Transverse colon (tissue), 4 donors: ENCODE results near the gene FKBP5. TPM values are rescaled to one million over a fixed set of nuclear protein-coding genes. Genes with fewer than 3 reads are reported as not detected.

Experiments
- DNase-seq: peaks from one replicate; pipeline ENCODE4 v3.0.0-alpha.2; 2019
- H3K27ac ChIP-seq, 4 donors: fragments of 200-600 bp; sonication (generic); 2 replicates each; pipeline ENCODE4 v1.5.1; 2016 to 2018; ENCODE audit warnings: inconsistent platforms in 4 of 4
- H3K27me3 ChIP-seq: fragments of 200-600 bp; sonication (generic); 2 replicates; pipeline ENCODE4 v1.5.1; 2017; ENCODE audit warnings: inconsistent platforms
- H3K36me3 ChIP-seq, 4 donors: fragments of 200-600 bp; sonication (generic); 2 replicates each; pipeline ENCODE4 v1.5.1; 2017 to 2019; ENCODE audit warnings: inconsistent platforms in 4 of 4
- H3K4me1 ChIP-seq, 4 donors: fragments of 200-600 bp; sonication (generic); 2 replicates each; pipeline ENCODE4 v1.5.1; 2017 to 2020; ENCODE audit warnings: inconsistent platforms in 4 of 4
- H3K4me3 ChIP-seq, 4 donors: fragments of 200-600 bp; sonication (generic); 1 replicate in 1 of 4; 2 replicates in 3 of 4; pipeline versions ENCODE4 v1.5.1 to v1.6.1; 2017 to 2019; ENCODE audit warnings: inconsistent platforms in 4 of 4
- H3K9me3 ChIP-seq, 2 donors: fragments of 200-600 bp; sonication (generic); 2 replicates each; pipeline ENCODE4 v1.5.1; 2017 to 2019; ENCODE audit warnings: inconsistent platforms in 2 of 2
- CTCF ChIP-seq, 5 experiments: fragments of 200-600 bp in 3 of 5; fragments of 450-650 bp in 2 of 5; sonication (generic) in 3 of 5; IDR thresholded peaks; 1 replicate in 2 of 5; 2 replicates in 3 of 5; pipeline ENCODE4 v1.5.1; 2016 to 2017; ENCODE audit warnings: antibody characterized with exemption in 5 of 5, inconsistent platforms in 3 of 5, mild to moderate bottlenecking in 2 of 5, moderate library complexity in 1 of 5
- EP300 ChIP-seq: sonication (generic); formaldehyde crosslinking; IDR thresholded peaks from one replicate; pipeline ENCODE4 v1.6.1; 2017; ENCODE audit warnings: antibody characterized with exemption, low read depth
- POLR2A ChIP-seq: fragments of 450-650 bp; IDR thresholded peaks from one replicate; pipeline ENCODE4 v1.6.1; 2016; ENCODE audit warnings: antibody characterized with exemption, mild to moderate bottlenecking, moderate library complexity
- POLR2AphosphoS5 ChIP-seq, 3 donors: sonication (generic); formaldehyde crosslinking; IDR thresholded peaks; one replicate each; pipeline ENCODE4 v1.6.1; 2016; ENCODE audit warnings: antibody characterized with exemption in 3 of 3
- WGBS, 2 donors: methylation state at CpG; one replicate each; pipeline ENCODE4 v1.1.5; 2018; ENCODE audit warnings: low coverage in 1 of 2; 5-methylcytosine and 5-hydroxymethylcytosine counted together
- in situ Hi-C, 4 donors: fragments of 200-750 bp; cut with MboI; loops; one replicate each; pipeline versions ENCODE4 v1.15.0 to v1.15.1; 2017; ENCODE audit warnings: low sequenced_read_pairs in 3 of 4, low pct_ligation_motif_present in 1 of 4, low pct_unique_long_range_greater_than_20kb in 1 of 4
- intact Hi-C: fragments of 100-400 bp; cut with DNase I; formaldehyde crosslinking; loops from one replicate; pipeline ENCODE4 v1.15.1; 2023; ENCODE audit warnings: low total_unique reads
- total RNA-seq, 4 donors: library from RNA; depleted of rRNA; stranded (reverse); fragments of >200 nt; gene quantifications; one replicate each; pipeline ENCODE4 v1.1.0, GENCODE V29; 2016

The FKBP5 gene
- total RNA-seq, 4 donors from 2014 or later: 82.8 to 299 (median 254) TPM

- H3K9me3 ChIP-seq: no peaks in the 10 kb centered on the region
- no peak for DNase-seq
- TF ChIP-seq EP300 (no peak), CTCF (IDR thresholded peaks at IDR 0.05) (no peak), POLR2A (no peak), POLR2AphosphoS5 (IDR thresholded peaks at IDR 0.05) (no peak)
- H3K36me3 ChIP-seq: no peaks in the 10 kb centered on the region
- peak overlapping the region; percentile 99 to 100 (median 100) for H3K27ac ChIP-seq
- no peaks in the 10 kb centered on the region for H3K27me3 ChIP-seq
- no peak overlapping the region for H3K4me3 ChIP-seq
- 79% methylated on average over 2 of the region's 2 CpGs; no CpG with 5 or more reads in 1 of the 2 donors for WGBS, 2 donors
- intact Hi-C loops: no loop called here
- H3K4me1 ChIP-seq: peaks cover 68 to 97% (median 89%) of the 10 kb centered on the region in 4 donors
- in situ Hi-C loops: no loop called here
These were observed 34.9 kb upstream of the FKBP5 start for GRCh38 chr6:35723587-35723986.

- peak overlapping the region; percentile 99 to 100 (median 100) for H3K27ac ChIP-seq
- peaks cover 64 to 95% (median 83%) of the 10 kb centered on the region in 4 donors for H3K4me1 ChIP-seq
- intact Hi-C loops: no loop called here
- TF ChIP-seq POLR2AphosphoS5 (IDR thresholded peaks at IDR 0.05): peak in 2 of 3 donors; percentile 44 to 67
- TF ChIP-seq EP300: peak; percentile 98
- TF ChIP-seq CTCF (IDR thresholded peaks at IDR 0.05): no peak
- TF ChIP-seq POLR2A: peak; percentile 42
- H3K4me3 ChIP-seq: no peak overlapping the region
- H3K9me3 ChIP-seq: no peaks in the 10 kb centered on the region
- in situ Hi-C loops: no loop called here
- WGBS, 2 donors: 33 to 49% methylated on average over 2 to 10 of the region's 10 CpGs
- H3K36me3 ChIP-seq: no peaks in the 10 kb centered on the region
- H3K27me3 ChIP-seq: no peaks in the 10 kb centered on the region
- peak; percentile 70 for DNase-seq
These were observed 33.5 kb upstream of the FKBP5 start for GRCh38 chr6:35722121-35722761.

GRCh38 chr6:35719830-35720733, 31.4 kb upstream of the FKBP5 start:
- Histone ChIP-seq H3K9me3 (no peaks in the 10 kb centered on the region), H3K36me3 (no peaks in the 10 kb centered on the region), H3K27me3 (no peaks in the 10 kb centered on the region), H3K4me1 (peaks cover 42 to 74% (median 64%) of the 10 kb centered on the region in 4 donors), H3K27ac (peak overlapping the region; percentile 75 to 100 (median 88)), H3K4me3 (peak overlapping the region in 2 of 4 donors; percentile 1 to 4)
- intact Hi-C loops (loop anchor here (2.0 kb wide), 1 partner anchor 23 kb away; no protein-coding TSS in a partner anchor), in situ Hi-C loops (no loop called here)
- WGBS, 2 donors: 51 to 67% methylated on average over 9 to 20 of the region's 21 CpGs
- peak; percentile 50 for DNase-seq
- no peak for TF ChIP-seq EP300
- TF ChIP-seq POLR2A: peak; percentile 13
- TF ChIP-seq POLR2AphosphoS5 (IDR thresholded peaks at IDR 0.05): peak in 1 of 3 donors; percentile 43

GRCh38 chr6:35719404-35719829, 30.7 kb upstream of the FKBP5 start:
- Histone ChIP-seq H3K27ac (peak overlapping the region; percentile 75 to 100 (median 88)), H3K4me3 (no peak overlapping the region), H3K36me3 (no peaks in the 10 kb centered on the region), H3K4me1 (peaks cover 35 to 67% (median 58%) of the 10 kb centered on the region in 4 donors), H3K9me3 (no peaks in the 10 kb centered on the region), H3K27me3 (no peaks in the 10 kb centered on the region)
- WGBS, 2 donors: 36 to 51% methylated on average over 5 of the region's 5 CpGs
- DNase-seq: no peak
- in situ Hi-C loops (no loop called here), intact Hi-C loops (no loop called here)
- no peak for TF ChIP-seq EP300
- TF ChIP-seq POLR2AphosphoS5 (IDR thresholded peaks at IDR 0.05): no peak
- TF ChIP-seq CTCF (IDR thresholded peaks at IDR 0.05): no peak
- TF ChIP-seq POLR2A: no peak
